ACC112 (cell line): Measurements from ENCODE around the gene ZNF43.
"Not testable (repeated sequence)": the region's sequence is repeated elsewhere in the genome, so short reads cannot be mapped to it uniquely, and the experiment has no call there.

Experiments used
- H2AFZ ChIP-seq: fragments of 200-600 bp; sonication (generic); one replicate; pipeline ENCODE4 v1.6.0; 2017; ENCODE audit warnings: antibody characterized with exemption, low read length; ENCODE audit not compliant: unreplicated experiment
- H3K27ac ChIP-seq: fragments of 200-600 bp; sonication (generic); 2 replicates; pipeline ENCODE4 v1.5.1; 2014; ENCODE audit warnings: low read depth, mild to moderate bottlenecking, antibody characterized with exemption, low read length, moderate library complexity
- H3K27me3 ChIP-seq: fragments of 200-600 bp; sonication (generic); 2 replicates; pipeline ENCODE4 v1.6.1; 2014; ENCODE audit warnings: mild to moderate bottlenecking, antibody characterized with exemption, low read length, moderate library complexity, mixed read lengths; ENCODE audit not compliant: insufficient read depth
- H3K36me3 ChIP-seq: fragments of 200-600 bp; sonication (generic); 2 replicates; pipeline ENCODE4 v1.6.1; 2016; ENCODE audit warnings: mild to moderate bottlenecking, antibody characterized with exemption, low read length, moderate library complexity, mixed read lengths; ENCODE audit not compliant: insufficient read depth
- H3K4me1 ChIP-seq: fragments of 200-600 bp; sonication (generic); one replicate; pipeline ENCODE4 v1.6.1; 2016; ENCODE audit warnings: low read length, mixed read lengths; ENCODE audit not compliant: insufficient read depth, unreplicated experiment, control insufficient read depth
- H3K4me3 ChIP-seq: fragments of 200-600 bp; sonication (generic); 2 replicates; pipeline ENCODE4 v1.5.1; 2014; ENCODE audit warnings: mild to moderate bottlenecking, low read depth, low read length
- H3K79me2 ChIP-seq: fragments of 200-600 bp; sonication (generic); one replicate; pipeline ENCODE4 v1.6.0; 2016; ENCODE audit warnings: low read length; ENCODE audit not compliant: control insufficient read depth, unreplicated experiment, insufficient read depth

Gene ZNF43

DNA sequence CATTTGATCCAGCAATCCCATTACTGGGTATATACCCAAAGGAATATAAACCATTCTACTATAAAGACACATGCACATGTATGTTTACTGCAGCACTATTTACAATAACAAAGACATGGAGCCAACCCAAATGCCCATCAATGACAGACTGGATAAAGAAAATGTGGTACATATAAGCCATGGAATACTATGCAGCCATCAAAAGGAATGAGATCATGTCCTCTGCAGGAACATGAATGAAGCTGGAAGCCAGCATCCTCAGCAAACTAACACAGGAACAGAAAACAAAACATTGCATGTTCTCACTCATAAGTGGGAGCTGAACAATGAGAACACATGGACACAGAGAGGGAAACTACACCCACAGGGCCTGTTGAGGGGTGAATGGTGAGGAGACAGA, 80.4 kb downstream of the ZNF43 start:
- H3K4me1 ChIP-seq = peaks cover 13% of the 10 kb centered on the region
- peaks cover 21% of the 10 kb centered on the region; the same call in 1 of the 2 replicates for H3K36me3 ChIP-seq
- H3K27ac ChIP-seq, H3K4me3 ChIP-seq, H2AFZ ChIP-seq, H3K79me2 ChIP-seq, H3K27me3 ChIP-seq: not testable (repeated sequence)
